IMR-90 (cell line): Measurements from ENCODE around the gene SLC17A6. TPM values are rescaled to one million over a fixed set of nuclear protein-coding genes. Genes with fewer than 3 reads are reported as not detected.

ENCODE experiments used
- ATAC-seq: fragments of 200-7000 bp; cut with Tn5 transposase; 2 replicates; pipeline ENCODE4 v1.9.1; 2020; ENCODE audit warnings: low read depth, mild to moderate bottlenecking, moderate library complexity
- BruUV-seq: library from RNA; stranded (reverse); fragments of 400-500 nt; replicated peaks from 2 replicates; lab custom pipeline; 2021; lab: Mats Ljungman, UMichigan
- CTCF ChIA-PET: fragments of 300-600 bp; formaldehyde crosslinking; extraction: SDS; loops from one replicate; lab custom pipeline; 2021; ENCODE audit warnings: antibody characterized with exemption; lab: Yijun Ruan, JAX
- POLR2A ChIA-PET: fragments of 300-600 bp; sonication (Branson Sonifier 250); formaldehyde crosslinking; loops from one replicate; lab custom pipeline; 2022; ENCODE audit warnings: antibody characterized with exemption; ENCODE audit not compliant: unreplicated experiment; lab: Charles Lee
- DNase-seq: peaks from one replicate; pipeline ENCODE4 v3.0.0; 2013
- H2AFZ ChIP-seq: replicated peaks from 2 replicates; pipeline ENCODE3; 2013; ENCODE audit warnings: low read length, mild to moderate bottlenecking; ENCODE audit not compliant: poor library complexity
- H2AK5ac ChIP-seq: 2 replicates; pipeline ENCODE4 v1.6.1; 2013; ENCODE audit warnings: low read depth, low read length, inconsistent platforms
- H2AK9ac ChIP-seq: replicated peaks from 2 replicates; pipeline ENCODE3; 2013; ENCODE audit warnings: mild to moderate bottlenecking, low read depth, low read length, moderate library complexity; ENCODE audit not compliant: poor library complexity
- H2BK120ac ChIP-seq: 2 replicates; pipeline ENCODE4 v1.6.1; 2013; ENCODE audit warnings: low read depth, low read length, inconsistent platforms
- H2BK15ac ChIP-seq: 3 replicates; pipeline ENCODE4 v1.6.1; 2013; ENCODE audit warnings: low read depth, low read length, inconsistent platforms
- H2BK20ac ChIP-seq: 2 replicates; pipeline ENCODE4 v1.6.1; 2013; ENCODE audit warnings: low read depth, mild to moderate bottlenecking, inconsistent platforms, low read length, moderate library complexity
- H2BK5ac ChIP-seq: 2 replicates; pipeline ENCODE4 v1.6.1; 2013; ENCODE audit warnings: mild to moderate bottlenecking, low read depth, low read length, inconsistent platforms; ENCODE audit not compliant: poor library complexity, severe bottlenecking
- H3K14ac ChIP-seq: replicated peaks from 2 replicates; pipeline ENCODE4 v1.6.1; 2013; ENCODE audit warnings: low read depth, low read length, inconsistent platforms
- H3K18ac ChIP-seq: 2 replicates; pipeline ENCODE4 v1.6.1; 2013; ENCODE audit warnings: low read depth, low read length, control low read depth
- H3K23ac ChIP-seq: 2 replicates; pipeline ENCODE4 v1.6.1; 2013; ENCODE audit warnings: low read depth, low read length, inconsistent platforms
- H3K27ac ChIP-seq: 2 replicates; pipeline ENCODE4 v1.5.1; 2013; ENCODE audit warnings: mild to moderate bottlenecking, control low read depth, low read length; ENCODE audit not compliant: insufficient read depth
- H3K27me3 ChIP-seq: 2 replicates; pipeline ENCODE4 v1.6.1; 2013; ENCODE audit warnings: low read length; ENCODE audit not compliant: control insufficient read depth, insufficient read depth
- H3K36me3 ChIP-seq: 2 replicates; pipeline ENCODE4 v1.6.1; 2013; ENCODE audit warnings: low read length, mixed read lengths; ENCODE audit not compliant: control insufficient read depth, insufficient read depth
- H3K4ac ChIP-seq: 2 replicates; pipeline ENCODE4 v1.6.1; 2013; ENCODE audit warnings: low read depth, low read length, inconsistent platforms
- H3K4me1 ChIP-seq: 2 replicates; pipeline ENCODE4 v1.6.1; 2013; ENCODE audit warnings: low read length, mixed read lengths; ENCODE audit not compliant: control insufficient read depth, insufficient read depth
- H3K4me2 ChIP-seq: 2 replicates; pipeline ENCODE4 v1.6.1; 2013; ENCODE audit warnings: low read depth, mild to moderate bottlenecking, control low read depth, low read length, moderate library complexity
- H3K4me3 ChIP-seq: 2 replicates; pipeline ENCODE4 v1.5.1; 2013; ENCODE audit warnings: low read depth, mild to moderate bottlenecking, control low read depth, low read length, moderate library complexity; ENCODE audit not compliant: insufficient read depth
- H3K56ac ChIP-seq: 2 replicates; pipeline ENCODE4 v1.6.1; 2013; ENCODE audit warnings: low read length, inconsistent platforms; ENCODE audit not compliant: insufficient read depth; ENCODE audit errors: extremely low read depth
- H3K79me1 ChIP-seq, 2 experiments: 2 replicates each; pipeline ENCODE4 v1.6.1; 2013; ENCODE audit warnings: low read length in 2 of 2, inconsistent platforms in 1 of 2, low read depth in 1 of 2
- H3K9ac ChIP-seq: 2 replicates; pipeline ENCODE4 v1.6.1; 2013; ENCODE audit warnings: low read depth, low read length, control low read depth
- H3K9me1 ChIP-seq: 2 replicates; pipeline ENCODE4 v1.6.1; 2013; ENCODE audit warnings: low read length, inconsistent platforms; ENCODE audit not compliant: insufficient read depth
- H3K9me3 ChIP-seq: 2 replicates; pipeline ENCODE4 v1.6.1; 2013; ENCODE audit warnings: low read length; ENCODE audit not compliant: control insufficient read depth, insufficient read depth
- H4K20me1 ChIP-seq: 2 replicates; pipeline ENCODE4 v1.6.1; 2013; ENCODE audit warnings: low read length, inconsistent platforms; ENCODE audit not compliant: insufficient read depth
- H4K5ac ChIP-seq: 2 replicates; pipeline ENCODE4 v1.6.1; 2013; ENCODE audit warnings: mild to moderate bottlenecking, low read depth, low read length, control low read depth
- H4K8ac ChIP-seq, 2 experiments: 2 replicates each; pipeline ENCODE4 v1.6.1; 2013; ENCODE audit warnings: low read depth in 2 of 2, low read length in 2 of 2, control low read depth in 1 of 2, inconsistent platforms in 1 of 2
- H4K91ac ChIP-seq: 2 replicates; pipeline ENCODE4 v1.6.1; 2013; ENCODE audit warnings: low read depth, low read length, inconsistent platforms; ENCODE audit not compliant: insufficient read depth
- CEBPB ChIP-seq: IDR thresholded peaks from 2 replicates; pipeline ENCODE4 v1.6.1; 2012; ENCODE audit warnings: low read depth, low read length, improper control_type of control experiment
- CHD1 ChIP-seq: IDR thresholded peaks from 2 replicates; pipeline ENCODE4 v1.6.1; 2012; ENCODE audit warnings: low read depth, low read length, improper control_type of control experiment
- MXI1 ChIP-seq: IDR thresholded peaks from 2 replicates; pipeline ENCODE4 v1.6.1; 2012; ENCODE audit warnings: low read depth, mild to moderate bottlenecking, low read length, moderate library complexity, borderline replicate concordance
- NFE2L2 ChIP-seq: fragments of 150-350 bp; IDR thresholded peaks from 2 replicates; pipeline ENCODE4 v1.6.1; 2016; ENCODE audit warnings: low read depth, mild to moderate bottlenecking, low read length
- RAD21 ChIP-seq: IDR thresholded peaks from 2 replicates; pipeline ENCODE4 v1.6.1; 2012; ENCODE audit warnings: low read length, improper control_type of control experiment
- SMC3 ChIP-seq: fragments of 150-350 bp; IDR thresholded peaks from 2 replicates; pipeline ENCODE4 v1.6.1; 2016; ENCODE audit warnings: low read depth, mild to moderate bottlenecking, antibody characterized with exemption, low read length, moderate library complexity
- WGBS, 2 experiments: methylation state at CpG; one replicate each; pipeline versions ENCODE4 v1.1.5 to v1.1.7; 2013; ENCODE audit warnings: missing lambda C conversion rate in 2 of 2; ENCODE audit not compliant: insufficient read length in 1 of 2; ENCODE audit errors: extremely low coverage in 2 of 2; 5-methylcytosine and 5-hydroxymethylcytosine counted together
- dilution Hi-C: fragments of 300-500 bp; cut with HindIII; formaldehyde crosslinking; loops from one replicate; pipeline ENCODE4 v1.14.3; 2018; ENCODE audit warnings: low sequenced_read_pairs; ENCODE audit not compliant: unreplicated experiment
- in situ Hi-C: fragments of 300-500 bp; cut with MboI; formaldehyde crosslinking; loops from 3 replicates; pipeline ENCODE4 v1.14.3; 2019; ENCODE audit warnings: low sequenced_read_pairs, inconsistent platforms, mixed read lengths
- intact Hi-C: fragments of 100-400 bp; cut with micrococcal nuclease; formaldehyde crosslinking; loops from 2 replicates; pipeline ENCODE4 v1.10.0; 2022
- polyA plus RNA-seq, 3 experiments: library from polyadenylated mRNA; depleted of rRNA; stranded (reverse); fragments of >200 nt; gene quantifications; 2 replicates each; pipeline ENCODE4 v1.2.3, GENCODE V29; 2012; ENCODE audit warnings: low replicate concordance in 1 of 3
- total RNA-seq: library from RNA; depleted of rRNA; stranded (reverse); fragments of >200 nt; gene quantifications from 2 replicates; pipeline ENCODE4 v1.2.3, GENCODE V29; 2012
- TF ChIP-seq, protein P1 (sequence below): conservative IDR thresholded peaks from 2 replicates; pipeline ENCODE4 v1.5.1; 2012; ENCODE audit warnings: mild to moderate bottlenecking, low read depth, low read length, improper control_type of control experiment
- TF ChIP-seq, protein P2 (sequence below): fragments of 150-350 bp; IDR thresholded peaks from 2 replicates; pipeline ENCODE4 v1.6.1; 2017; ENCODE audit warnings: mild to moderate bottlenecking, antibody characterized with exemption, low read length, low read depth

Gene SLC17A6
- total and polyA plus RNA-seq, 2 of the 4 experiments (the other 2 are of a cell fraction) = not detected

DNA sequence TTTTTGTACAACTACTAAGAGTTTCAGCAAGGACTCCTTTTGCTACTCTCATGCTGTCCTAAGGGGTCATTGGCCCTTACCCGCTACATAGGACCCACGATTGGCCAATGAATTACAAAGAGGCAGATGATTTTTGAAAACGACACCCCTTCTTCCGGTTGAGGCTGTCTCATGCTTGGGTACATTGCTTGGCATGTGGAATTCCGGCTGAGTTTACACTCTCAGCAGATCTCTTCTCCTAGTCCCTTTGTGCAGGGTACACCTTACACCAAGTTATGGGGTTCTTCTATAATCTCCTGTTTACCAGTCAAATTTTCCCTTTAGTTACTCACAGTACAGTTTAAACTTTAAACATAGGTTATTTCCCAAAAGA is 52.1 kb downstream of the SLC17A6 start:
- Histone ChIP-seq H2BK15ac (no peak overlapping the region), H4K91ac (no peak overlapping the region), H2AK9ac (no peak overlapping the region), H3K9me1 (no peaks in the 10 kb centered on the region), H3K9ac (no peak overlapping the region), H3K4me1 (no peaks in the 10 kb centered on the region), H3K27me3 (no peaks in the 10 kb centered on the region), H4K20me1 (no peaks in the 10 kb centered on the region), H2BK120ac (no peak overlapping the region), H3K18ac (no peak overlapping the region), H3K4me2 (no peak overlapping the region), H3K27ac (no peak overlapping the region), H4K5ac (no peak overlapping the region), H3K4me3 (no peak overlapping the region), H3K79me1 (no peaks in the 10 kb centered on the region), H3K4ac (no peak overlapping the region), H3K36me3 (no peaks in the 10 kb centered on the region), H2AFZ (no peak overlapping the region), H3K9me3 (no peaks in the 10 kb centered on the region; the same call in 1 of the 2 replicates), H3K14ac (no peak overlapping the region), H4K8ac (no peak overlapping the region), H2AK5ac (no peak overlapping the region), H3K23ac (no peak overlapping the region), H3K56ac (no peak overlapping the region), H2BK5ac (no peak overlapping the region), H2BK20ac (no peak overlapping the region)
- ChIA-PET POLR2A (no interaction called here), CTCF (no interaction called here)
- no TSS peak for BruUV-seq
- TF ChIP-seq NFE2L2 (no peak), SMC3 (no peak), MXI1 (no peak), RAD21 (no peak), CEBPB (no peak), CHD1 (no peak)
- TF ChIP-seq, protein P1, sequence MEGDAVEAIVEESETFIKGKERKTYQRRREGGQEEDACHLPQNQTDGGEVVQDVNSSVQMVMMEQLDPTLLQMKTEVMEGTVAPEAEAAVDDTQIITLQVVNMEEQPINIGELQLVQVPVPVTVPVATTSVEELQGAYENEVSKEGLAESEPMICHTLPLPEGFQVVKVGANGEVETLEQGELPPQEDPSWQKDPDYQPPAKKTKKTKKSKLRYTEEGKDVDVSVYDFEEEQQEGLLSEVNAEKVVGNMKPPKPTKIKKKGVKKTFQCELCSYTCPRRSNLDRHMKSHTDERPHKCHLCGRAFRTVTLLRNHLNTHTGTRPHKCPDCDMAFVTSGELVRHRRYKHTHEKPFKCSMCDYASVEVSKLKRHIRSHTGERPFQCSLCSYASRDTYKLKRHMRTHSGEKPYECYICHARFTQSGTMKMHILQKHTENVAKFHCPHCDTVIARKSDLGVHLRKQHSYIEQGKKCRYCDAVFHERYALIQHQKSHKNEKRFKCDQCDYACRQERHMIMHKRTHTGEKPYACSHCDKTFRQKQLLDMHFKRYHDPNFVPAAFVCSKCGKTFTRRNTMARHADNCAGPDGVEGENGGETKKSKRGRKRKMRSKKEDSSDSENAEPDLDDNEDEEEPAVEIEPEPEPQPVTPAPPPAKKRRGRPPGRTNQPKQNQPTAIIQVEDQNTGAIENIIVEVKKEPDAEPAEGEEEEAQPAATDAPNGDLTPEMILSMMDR = no peak
- TF ChIP-seq, protein P2, sequence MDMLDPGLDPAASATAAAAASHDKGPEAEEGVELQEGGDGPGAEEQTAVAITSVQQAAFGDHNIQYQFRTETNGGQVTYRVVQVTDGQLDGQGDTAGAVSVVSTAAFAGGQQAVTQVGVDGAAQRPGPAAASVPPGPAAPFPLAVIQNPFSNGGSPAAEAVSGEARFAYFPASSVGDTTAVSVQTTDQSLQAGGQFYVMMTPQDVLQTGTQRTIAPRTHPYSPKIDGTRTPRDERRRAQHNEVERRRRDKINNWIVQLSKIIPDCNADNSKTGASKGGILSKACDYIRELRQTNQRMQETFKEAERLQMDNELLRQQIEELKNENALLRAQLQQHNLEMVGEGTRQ = no peak
- WGBS, 2 experiments = 61% methylated on average over 2 of the region's 5 CpGs; no CpG with 5 or more reads in 1 of the 2 experiments
- no peak for ATAC-seq
- intact Hi-C loops = no loop called here
- dilution Hi-C loops = no loop called here
- DNase-seq = no peak
- in situ Hi-C loops = no loop called here
